GM12892 (cell line): ENCODE results near the gene TMEM163.

Source experiments
- POLR2A ChIP-seq: IDR thresholded peaks from 2 replicates; pipeline ENCODE4 v1.6.1; 2011; ENCODE audit warnings: low read depth, low read length, control low read depth
- POLR2AphosphoS5 ChIP-seq: IDR thresholded peaks from 2 replicates; pipeline ENCODE4 v1.6.1; 2011; ENCODE audit warnings: low read depth, low read length, control low read depth

GRCh38 chr2:134410831-134411231, 308.0 kb downstream of the TMEM163 start:
- no peak for TF ChIP-seq POLR2AphosphoS5
- no peak for TF ChIP-seq POLR2A
